H1 (cell line): ENCODE results near the gene CRYBA4. TPM values are rescaled to one million over a fixed set of nuclear protein-coding genes. Genes with fewer than 3 reads are reported as not detected.
A peak's percentile ranks its signal among the peaks of the same experiment; 100 is the strongest.

Experiments used
- BRCA1 ChIP-seq: IDR thresholded peaks from 2 replicates; pipeline ENCODE4 v1.6.1; 2012; ENCODE audit warnings: low read depth, low read length, improper control_type of control experiment
- JUND ChIP-seq: IDR thresholded peaks from 2 replicates; pipeline ENCODE4 v1.6.1; 2011; ENCODE audit warnings: mild to moderate bottlenecking, improper control_type of control experiment, low read length
- KDM1A ChIP-seq: fragments of 200-600, 300-600 bp; sonication (generic); IDR thresholded peaks from 2 replicates; pipeline ENCODE4 v1.7.1; 2016; ENCODE audit warnings: mild to moderate bottlenecking, low read length, borderline replicate concordance
- MAFK ChIP-seq: IDR thresholded peaks from 2 replicates; pipeline ENCODE4 v1.6.1; 2012; ENCODE audit warnings: low read depth, mild to moderate bottlenecking, improper control_type of control experiment, low read length
- NRF1 ChIP-seq: IDR thresholded peaks from 2 replicates; pipeline ENCODE4 v1.6.1; 2011; ENCODE audit warnings: mild to moderate bottlenecking, low read depth, low read length, improper control_type of control experiment
- PHF8 ChIP-seq: fragments of 200-600 bp; sonication (generic); conservative IDR thresholded peaks from 2 replicates; pipeline ENCODE4 v1.7.1; 2012; ENCODE audit warnings: low read depth, mild to moderate bottlenecking, inconsistent platforms, low read length, moderate library complexity
- RAD21 ChIP-seq, 2 experiments: IDR thresholded peaks in 1 of 2; conservative IDR thresholded peaks in 1 of 2; 2 replicates each; pipeline ENCODE4 v1.6.1; 2011; ENCODE audit warnings: low read depth in 2 of 2, low read length in 2 of 2, improper control_type of control experiment in 1 of 2, inconsistent platforms in 1 of 2, mild to moderate bottlenecking in 1 of 2, moderate library complexity in 1 of 2
- SIN3A ChIP-seq, 2 experiments: IDR thresholded peaks in 1 of 2; conservative IDR thresholded peaks in 1 of 2; 2 replicates each; pipeline ENCODE4 v1.6.1; 2011 to 2012; ENCODE audit warnings: low read length in 2 of 2, improper control_type of control experiment in 1 of 2, low read depth in 1 of 2, mild to moderate bottlenecking in 1 of 2
- YY1 ChIP-seq: IDR thresholded peaks from 2 replicates; pipeline ENCODE4 v1.6.1; 2011; ENCODE audit warnings: low read depth, mild to moderate bottlenecking, low read length
- polyA plus RNA-seq, 7 experiments: library from polyadenylated mRNA; depleted of rRNA in 3 of 7; stranded (reverse) in 5 of 7; unstranded in 2 of 7; fragments of >200 nt in 5 of 7; fragments of 200-250 nt in 2 of 7; gene quantifications; 1 replicate in 5 of 7; 2 replicates in 1 of 7; 4 replicates in 1 of 7; pipeline versions ENCODE4 v1.2.1 to v1.2.3, GENCODE V29; 2011 to 2013; ENCODE audit warnings: missing spikeins in 2 of 7, mixed read lengths in 2 of 7
- total RNA-seq: library from RNA; stranded (reverse); fragmentation: NEBNext Ultra II Directional; extraction: Animal tissue kit (Norgen Biotek cat#: 25700); gene quantifications from 2 replicates; pipeline ENCODE4 v1.2.1, GENCODE V29; 2021
- TF ChIP-seq, protein P1 (sequence below): IDR thresholded peaks from 2 replicates; pipeline ENCODE4 v1.6.1; 2011; ENCODE audit warnings: low read depth, mild to moderate bottlenecking, low read length; ENCODE audit not compliant: insufficient read depth

CRYBA4 gene
- total and polyA plus RNA-seq, 2 of the 8 experiments (the other 6 are each of a cell fraction or from before 2014, with no cell fraction given) = 0.67 to 3.1 TPM

DNA sequence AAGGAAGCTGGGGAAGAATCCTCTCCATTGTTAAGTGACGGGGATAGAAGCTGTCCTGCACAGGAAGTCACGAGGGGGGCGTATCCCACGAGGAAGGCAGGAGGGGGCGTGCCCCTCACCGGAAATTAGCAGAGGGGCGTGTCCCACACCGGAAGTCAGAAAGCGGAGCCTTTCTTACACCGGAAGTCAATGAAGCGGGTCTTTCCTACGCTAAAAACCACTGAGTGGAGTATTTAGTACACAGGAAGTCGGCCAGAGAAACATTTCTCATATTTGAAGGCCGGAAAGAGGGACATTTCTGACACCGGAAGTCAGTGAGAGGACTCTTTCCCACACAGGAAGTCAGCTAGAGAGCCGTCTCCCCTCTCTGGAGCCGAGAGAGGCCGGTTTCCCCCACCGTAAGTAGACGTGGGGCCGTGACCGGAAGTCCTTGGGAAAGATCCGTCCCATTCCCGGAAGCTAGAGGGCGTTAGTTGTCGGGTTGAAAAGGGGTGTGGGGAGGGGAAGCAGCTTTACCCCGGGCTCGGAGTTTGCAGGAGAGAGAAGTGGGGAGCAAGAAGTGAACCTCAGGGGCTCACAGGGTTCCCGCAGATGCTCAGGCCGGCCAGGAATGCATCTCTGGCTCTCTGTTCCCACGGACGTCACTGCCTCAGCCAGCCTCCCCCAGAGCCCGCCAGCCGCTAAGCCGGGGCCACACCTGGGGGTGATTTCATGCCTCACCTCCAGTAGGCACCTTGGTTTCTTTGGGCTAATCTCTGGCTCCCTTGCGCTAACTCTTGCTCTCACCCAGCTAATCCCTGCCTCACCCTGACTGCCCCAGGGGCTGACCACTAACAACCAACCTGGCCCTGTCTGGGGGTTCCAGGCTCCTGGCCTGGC is 51.1 kb downstream of the CRYBA4 start (continued):
- TF ChIP-seq, protein P1, sequence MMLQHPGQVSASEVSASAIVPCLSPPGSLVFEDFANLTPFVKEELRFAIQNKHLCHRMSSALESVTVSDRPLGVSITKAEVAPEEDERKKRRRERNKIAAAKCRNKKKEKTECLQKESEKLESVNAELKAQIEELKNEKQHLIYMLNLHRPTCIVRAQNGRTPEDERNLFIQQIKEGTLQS = no peak
- TF ChIP-seq NRF1 (no peak), RAD21 (IDR thresholded peaks at IDR 0.05 in 1 of 2, conservative IDR thresholded peaks at IDR 0.05 in 1 of 2; ENCODE audit: low read depth in 2 of 2, low read length in 2 of 2) (peak in 1 of 2 experiments; percentile 31; a peak in 2 of 4 replicates), YY1 (no peak), MAFK (no peak), KDM1A (no peak), PHF8 (peak; percentile 55; the same call in 1 of the 2 replicates), BRCA1 (no peak), JUND (no peak), SIN3A (conservative IDR thresholded peaks at IDR 0.05 in 1 of 2, IDR thresholded peaks at IDR 0.05 in 1 of 2; ENCODE audit: low read depth in 1 of 2, low read length in 2 of 2) (peak in 1 of 2 experiments; percentile 93; a peak in 2 of 4 replicates)
